ENCODE measurements around the gene RTBDN. TPM values are rescaled to one million over a fixed set of nuclear protein-coding genes. Genes with fewer than 3 reads are reported as not detected.

The RTBDN gene
- total and polyA plus RNA-seq, 10 of the 15 experiments (the other 5 are each of a cell fraction or from before 2014, with no cell fraction given) = 0.45 TPM; not detected in 9

GRCh38 chr19:12847159-12848139, 13.1 kb upstream of the RTBDN start:
- peak; percentile 100 for ATAC-seq
- H3K79me2 ChIP-seq (ENCODE audit: control insufficient read depth, insufficient read depth, low read length) = no peaks in the 10 kb centered on the region
- 18% methylated on average over 60 of the region's 69 CpGs for WGBS (ENCODE audit: insufficient coverage, insufficient replicate concordance, low lambda C conversion rate, missing lambda C conversion rate)
- RAD21 ChIA-PET (ENCODE audit: unreplicated experiment) = interaction anchor here (0.7 to 2.5 kb wide), 14 partner anchors 13 to 90 kb away, joined by 3 to 76 read pairs (median 4); partner anchors contain the start of genes GCDH and RNASEH2A
- SMC1A ChIA-PET (ENCODE audit: uncharacterized antibody, unreplicated experiment) = interaction anchor here (0.6 to 2.4 kb wide), 17 partner anchors 17 to 185 kb away, joined by 3 to 17 read pairs (median 3); partner anchors contain the start of genes JUNB, RNASEH2A and THSD8
- intact Hi-C loops (cut with micrococcal nuclease; ENCODE audit: unreplicated experiment) = loop anchor here (1.0 kb wide), 2 partner anchors 81 to 87 kb away; no protein-coding TSS in a partner anchor
- CTCF ChIA-PET = interaction anchor here (0.6 to 10.1 kb wide), 48 partner anchors 9 to 440 kb away, joined by 3 to 235 read pairs (median 4); partner anchors contain the start of genes CALR, DNASE2, FBXW9 and HOOK2
- no peaks in the 10 kb centered on the region; the same call in 1 of the 2 replicates for H3K4me1 ChIP-seq (ENCODE audit: control insufficient read depth, insufficient read depth, low read length)
- H3K9ac ChIP-seq (ENCODE audit: control insufficient read depth, insufficient read depth, low read length) = no peak overlapping the region
- no peaks in the 10 kb centered on the region for H4K20me1 ChIP-seq (ENCODE audit: control insufficient read depth, insufficient read depth)
- no peak for FAIRE-seq
- in situ Hi-C loops (cut with MboI) = loop anchor here (5.0 kb wide), 1 partner anchor 80 kb away; no protein-coding TSS in a partner anchor
- no peak overlapping the region for H3K4me3 ChIP-seq
- peak overlapping the region; percentile 79 for H2AFZ ChIP-seq (ENCODE audit: control insufficient read depth, low read depth, low read length)
- H3K36me3 ChIP-seq (ENCODE audit: control insufficient read depth in 2 of 2, insufficient read depth in 2 of 2, low read length in 1 of 2) = no peaks in the 10 kb centered on the region
- no peaks in the 10 kb centered on the region for H3K9me3 ChIP-seq (replicated peaks; ENCODE audit: control insufficient read depth, insufficient read depth, low read length)
- POLR2A ChIA-PET = interaction anchor here (0.5 to 1.1 kb wide), 3 partner anchors 23 to 80 kb away, joined by 3 to 7 read pairs (median 6); no protein-coding TSS in a partner anchor
- DNase-seq (ENCODE audit: low read depth, low spot score) = no peak
- no peak overlapping the region for H3K27ac ChIP-seq (ENCODE audit: control insufficient read depth, insufficient read depth)
- H3K4me2 ChIP-seq (ENCODE audit: control insufficient read depth, insufficient read depth) = peak overlapping the region; percentile 71
- BruUV-seq (replicated peaks) = no TSS peak
- no peaks in the 10 kb centered on the region; a peak in 1 of 4 replicates for H3K27me3 ChIP-seq (replicated peaks in 1 of 2; ENCODE audit: control insufficient read depth in 2 of 2, insufficient read depth in 2 of 2, low read length in 1 of 2)
- TF ChIP-seq USF1 (IDR thresholded peaks at IDR 0.05; ENCODE audit: borderline replicate concordance, extremely low read length, insufficient read depth, low read depth, low read length) (peak; percentile 60), MYB (IDR thresholded peaks at IDR 0.05; ENCODE audit: borderline replicate concordance, low read depth, low read length) (no peak), ZNF217 (IDR thresholded peaks at IDR 0.05) (no peak), SMARCA5 (IDR thresholded peaks at IDR 0.05) (peak; percentile 70; the same call in 1 of the 2 replicates), SRF (IDR thresholded peaks at IDR 0.05; ENCODE audit: low read depth in 2 of 2, low read length in 2 of 2) (no peak), GATAD2B (conservative IDR thresholded peaks at IDR 0.05; ENCODE audit: low read depth) (peak; percentile 36; the same call in 1 of the 2 replicates), YY1 (IDR thresholded peaks at IDR 0.05; ENCODE audit: low read depth, low read length) (peak; percentile 78), SMC3 (IDR thresholded peaks at IDR 0.05; ENCODE audit: borderline replicate concordance, low read length) (peak; percentile 91), ZNF274 (IDR thresholded peaks at IDR 0.05; ENCODE audit: insufficient read depth, insufficient read length) (no peak), NR2F1 (conservative IDR thresholded peaks at IDR 0.05) (peak; percentile 51; the same call in 1 of the 2 replicates), ZBTB40 (IDR thresholded peaks at IDR 0.05; ENCODE audit: borderline replicate concordance) (no peak), IRF4 (IDR thresholded peaks at IDR 0.05; ENCODE audit: low read depth, low read length) (no peak), ETV6 (conservative IDR thresholded peaks at IDR 0.05 in 1 of 2, IDR thresholded peaks at IDR 0.05 in 1 of 2; ENCODE audit: borderline replicate concordance in 1 of 2, low read depth in 1 of 2) (no peak), RUNX3 (IDR thresholded peaks at IDR 0.05; ENCODE audit: low read length) (peak; percentile 24; the same call in 1 of the 2 replicates)
